Measurements from ENCODE around the gene LEFTY1.

The LEFTY1 gene

GRCh38 chr1:225873281-225873850 is 15.6 kb downstream of the LEFTY1 start:
- H3K4me3 ChIP-seq (ENCODE audit: low read depth, low read length): no peak overlapping the region
- no peak for TF ChIP-seq CTCF (IDR thresholded peaks at IDR 0.05; ENCODE audit: low read depth, low read length)

- H3K4me3 ChIP-seq (ENCODE audit: low read depth, low read length): no peak overlapping the region
- no peak for TF ChIP-seq CTCF (IDR thresholded peaks at IDR 0.05; ENCODE audit: low read depth, low read length)
Measured at GRCh38 chr1:225872075-225872430, 16.9 kb downstream of the LEFTY1 start.

- no peak for TF ChIP-seq CTCF (IDR thresholded peaks at IDR 0.05; ENCODE audit: low read depth, low read length)
- no peak overlapping the region for H3K4me3 ChIP-seq (ENCODE audit: low read depth, low read length)
Measured at GRCh38 chr1:225871359-225872074, 17.4 kb downstream of the LEFTY1 start.

GRCh38 chr1:225870911-225871310 is 18.0 kb downstream of the LEFTY1 start:
- no peak for TF ChIP-seq CTCF (IDR thresholded peaks at IDR 0.05; ENCODE audit: low read depth, low read length)
- no peak overlapping the region for H3K4me3 ChIP-seq (ENCODE audit: low read depth, low read length)

GRCh38 chr1:225868631-225869330 is 20.2 kb downstream of the LEFTY1 start:
- TF ChIP-seq CTCF (IDR thresholded peaks at IDR 0.05; ENCODE audit: low read depth, low read length): no peak
- H3K4me3 ChIP-seq (ENCODE audit: low read depth, low read length): no peak overlapping the region

GRCh38 chr1:225866981-225867380 is 22.0 kb downstream of the LEFTY1 start:
- no peak for TF ChIP-seq CTCF (IDR thresholded peaks at IDR 0.05; ENCODE audit: low read depth, low read length)
- no peak overlapping the region for H3K4me3 ChIP-seq (ENCODE audit: low read depth, low read length)

All from WI38 (cell line).